ENCODE data around the gene BIN1. TPM values are rescaled to one million over a fixed set of nuclear protein-coding genes. Genes with fewer than 3 reads are reported as not detected.

The BIN1 gene
- total RNA-seq, 2 experiments from 2014 or later: 95.2 to 102 TPM

DNA sequence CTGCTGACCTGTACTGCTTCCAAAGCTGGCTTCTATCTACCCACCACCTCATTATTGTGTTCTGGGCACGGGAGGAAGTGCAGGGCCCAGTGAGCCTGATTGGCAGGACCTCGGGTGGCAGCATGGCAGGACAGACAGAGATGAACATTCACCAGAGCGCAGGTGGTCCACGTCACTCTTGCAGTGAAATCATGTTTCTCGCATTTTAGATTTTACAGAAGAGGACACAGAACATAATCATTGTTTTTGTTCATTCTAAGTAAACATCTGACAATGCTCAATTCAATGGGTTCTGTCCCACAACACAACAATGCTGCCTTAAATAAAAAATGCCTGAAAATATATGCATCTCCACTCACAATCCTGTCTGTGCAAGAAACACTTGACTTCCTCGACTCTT, 11.5 kb upstream of the BIN1 start:
- Mint-ChIP-seq H3K27me3 (peaks cover 3% of the 10 kb centered on the region), H3K27ac (no peak overlapping the region), H3K4me3 (no peak overlapping the region), H3K4me1 (ENCODE audit: low read depth) (no peaks in the 10 kb centered on the region), H3K9me3 (no peaks in the 10 kb centered on the region), H3K36me3 (ENCODE audit: low read depth) (no peaks in the 10 kb centered on the region)
- TF ChIP-seq, protein P1, sequence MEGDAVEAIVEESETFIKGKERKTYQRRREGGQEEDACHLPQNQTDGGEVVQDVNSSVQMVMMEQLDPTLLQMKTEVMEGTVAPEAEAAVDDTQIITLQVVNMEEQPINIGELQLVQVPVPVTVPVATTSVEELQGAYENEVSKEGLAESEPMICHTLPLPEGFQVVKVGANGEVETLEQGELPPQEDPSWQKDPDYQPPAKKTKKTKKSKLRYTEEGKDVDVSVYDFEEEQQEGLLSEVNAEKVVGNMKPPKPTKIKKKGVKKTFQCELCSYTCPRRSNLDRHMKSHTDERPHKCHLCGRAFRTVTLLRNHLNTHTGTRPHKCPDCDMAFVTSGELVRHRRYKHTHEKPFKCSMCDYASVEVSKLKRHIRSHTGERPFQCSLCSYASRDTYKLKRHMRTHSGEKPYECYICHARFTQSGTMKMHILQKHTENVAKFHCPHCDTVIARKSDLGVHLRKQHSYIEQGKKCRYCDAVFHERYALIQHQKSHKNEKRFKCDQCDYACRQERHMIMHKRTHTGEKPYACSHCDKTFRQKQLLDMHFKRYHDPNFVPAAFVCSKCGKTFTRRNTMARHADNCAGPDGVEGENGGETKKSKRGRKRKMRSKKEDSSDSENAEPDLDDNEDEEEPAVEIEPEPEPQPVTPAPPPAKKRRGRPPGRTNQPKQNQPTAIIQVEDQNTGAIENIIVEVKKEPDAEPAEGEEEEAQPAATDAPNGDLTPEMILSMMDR (IDR thresholded peaks at IDR 0.05): no peak
- ChIA-PET CTCF (no interaction called here), POLR2A (no interaction called here)
- DNase-seq (no peak), ATAC-seq (no peak)
- intact Hi-C loops (cut with micrococcal nuclease): no loop called here

GRCh38 chr2:127118038-127118437, 11.1 kb upstream of the BIN1 start:
- no peak overlapping the region for H3K27ac Mint-ChIP-seq
- CTCF ChIA-PET: no interaction called here
- DNase-seq: no peak

GRCh38 chr2:127117603-127118002, 10.6 kb upstream of the BIN1 start:
- Mint-ChIP-seq H3K4me1 (ENCODE audit: low read depth) (no peaks in the 10 kb centered on the region), H3K9me3 (no peaks in the 10 kb centered on the region), H3K4me3 (no peak overlapping the region), H3K27me3 (peaks cover 3% of the 10 kb centered on the region), H3K36me3 (ENCODE audit: low read depth) (no peaks in the 10 kb centered on the region), H3K27ac (no peak overlapping the region)
- intact Hi-C loops (cut with micrococcal nuclease): no loop called here
- DNase-seq: no peak
- TF ChIP-seq, protein P1 (IDR thresholded peaks at IDR 0.05): no peak
- CTCF ChIA-PET: no interaction called here
- no peak for ATAC-seq
- POLR2A ChIA-PET: no interaction called here

More at GRCh38 chr2:127118038-127118437, 11.1 kb upstream of the BIN1 start:
- H3K9me3 Mint-ChIP-seq: no peaks in the 10 kb centered on the region
- intact Hi-C loops (cut with micrococcal nuclease): no loop called here
- H3K4me1 Mint-ChIP-seq (ENCODE audit: low read depth): no peaks in the 10 kb centered on the region
- no peaks in the 10 kb centered on the region for H3K36me3 Mint-ChIP-seq (ENCODE audit: low read depth)
- H3K4me3 Mint-ChIP-seq: no peak overlapping the region
- TF ChIP-seq, protein P1 (IDR thresholded peaks at IDR 0.05): no peak
- POLR2A ChIA-PET: no interaction called here
- peaks cover 3% of the 10 kb centered on the region for H3K27me3 Mint-ChIP-seq
- ATAC-seq: no peak

- H3K4me3 Mint-ChIP-seq: no peak overlapping the region
- intact Hi-C loops (cut with micrococcal nuclease): no loop called here
- CTCF ChIA-PET: interaction anchor here (1.6 kb wide), 1 partner anchor 9 kb away, joined by 5 read pairs; the partner anchor contains the start of gene BIN1
- TF ChIP-seq, protein P1 (IDR thresholded peaks at IDR 0.05): no peak
- H3K36me3 Mint-ChIP-seq (ENCODE audit: low read depth): no peaks in the 10 kb centered on the region
- DNase-seq: no peak
- H3K9me3 Mint-ChIP-seq: no peaks in the 10 kb centered on the region
- H3K27me3 Mint-ChIP-seq: peaks cover 6% of the 10 kb centered on the region
- POLR2A ChIA-PET: no interaction called here
- no peaks in the 10 kb centered on the region for H3K4me1 Mint-ChIP-seq (ENCODE audit: low read depth)
- ATAC-seq: no peak
- H3K27ac Mint-ChIP-seq: no peak overlapping the region
Measured at GRCh38 chr2:127115471-127116199, 8.7 kb upstream of the BIN1 start.

DNA sequence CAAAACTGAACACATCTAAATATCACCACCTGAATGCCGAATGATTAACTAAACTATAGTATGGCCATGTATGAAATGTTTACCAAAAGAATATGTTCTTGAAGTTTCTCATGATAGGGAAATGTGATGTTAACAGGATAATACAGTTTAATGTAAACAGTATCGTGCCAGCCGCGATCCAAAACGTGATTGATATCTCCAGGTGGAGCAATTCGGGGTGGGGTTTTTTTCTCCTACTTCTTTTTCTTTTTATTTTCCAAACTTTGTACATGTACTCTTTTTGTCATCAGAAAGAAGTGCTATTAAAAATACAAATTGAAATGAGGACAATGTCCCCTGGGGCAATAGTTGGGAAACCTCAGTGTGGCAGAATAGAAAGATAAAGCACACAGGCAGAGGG, 4.0 kb upstream of the BIN1 start:
- H3K27ac Mint-ChIP-seq: no peak overlapping the region
- H3K4me1 Mint-ChIP-seq (ENCODE audit: low read depth): peaks cover 5% of the 10 kb centered on the region
- H3K27me3 Mint-ChIP-seq: peaks cover 11% of the 10 kb centered on the region
- TF ChIP-seq, protein P1 (IDR thresholded peaks at IDR 0.05): no peak
- no peaks in the 10 kb centered on the region for H3K9me3 Mint-ChIP-seq
- H3K4me3 Mint-ChIP-seq: no peak overlapping the region
- no peak for DNase-seq
- H3K36me3 Mint-ChIP-seq (ENCODE audit: low read depth): no peaks in the 10 kb centered on the region
- ATAC-seq: no peak
- intact Hi-C loops (cut with micrococcal nuclease): no loop called here
- ChIA-PET CTCF (no interaction called here), POLR2A (no interaction called here)
